ENCODE results near the gene PAM.

DNA sequence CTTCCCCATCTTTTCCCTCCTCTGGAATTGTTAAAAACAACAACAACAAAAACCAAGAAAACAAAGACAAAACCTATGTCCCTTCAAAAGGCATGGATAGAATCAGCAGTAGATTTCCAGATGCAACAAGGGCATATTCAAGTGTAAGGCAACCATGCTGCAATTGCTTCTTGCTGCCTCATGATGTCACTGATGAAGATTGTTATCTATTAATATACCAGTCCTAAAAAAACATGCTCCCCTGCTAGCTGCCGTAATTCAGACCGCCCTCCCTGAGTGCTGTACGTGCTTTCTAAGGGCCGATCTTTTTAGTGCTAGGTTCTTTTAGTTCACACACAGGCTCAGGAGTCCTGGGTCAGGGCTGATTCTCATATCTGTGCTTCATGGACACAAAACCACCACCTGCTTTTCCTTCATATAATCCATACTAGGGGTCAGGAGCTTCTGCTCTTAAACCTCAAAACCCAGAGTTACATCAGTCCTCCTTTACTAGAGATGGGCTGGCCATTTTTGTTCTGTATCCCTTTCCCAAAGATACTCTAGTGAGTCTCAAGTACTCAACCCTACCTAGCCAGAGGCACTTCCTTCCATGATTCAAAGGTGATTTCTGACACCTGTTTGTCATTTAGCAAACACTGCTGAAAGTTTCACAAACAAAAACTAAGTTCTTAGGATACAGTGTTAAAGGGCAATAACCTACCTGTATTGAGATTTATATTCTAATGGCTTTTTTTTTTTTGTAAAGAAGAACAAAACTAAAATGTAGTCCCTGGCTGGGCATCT, 282.8 kb downstream of the PAM start:
- TF ChIP-seq POLR2A (IDR thresholded peaks at IDR 0.05) (no peak), POLR2AphosphoS5 (IDR thresholded peaks at IDR 0.05) (no peak), EP300 (IDR thresholded peaks at IDR 0.05) (no peak)
- TF ChIP-seq, protein P1, sequence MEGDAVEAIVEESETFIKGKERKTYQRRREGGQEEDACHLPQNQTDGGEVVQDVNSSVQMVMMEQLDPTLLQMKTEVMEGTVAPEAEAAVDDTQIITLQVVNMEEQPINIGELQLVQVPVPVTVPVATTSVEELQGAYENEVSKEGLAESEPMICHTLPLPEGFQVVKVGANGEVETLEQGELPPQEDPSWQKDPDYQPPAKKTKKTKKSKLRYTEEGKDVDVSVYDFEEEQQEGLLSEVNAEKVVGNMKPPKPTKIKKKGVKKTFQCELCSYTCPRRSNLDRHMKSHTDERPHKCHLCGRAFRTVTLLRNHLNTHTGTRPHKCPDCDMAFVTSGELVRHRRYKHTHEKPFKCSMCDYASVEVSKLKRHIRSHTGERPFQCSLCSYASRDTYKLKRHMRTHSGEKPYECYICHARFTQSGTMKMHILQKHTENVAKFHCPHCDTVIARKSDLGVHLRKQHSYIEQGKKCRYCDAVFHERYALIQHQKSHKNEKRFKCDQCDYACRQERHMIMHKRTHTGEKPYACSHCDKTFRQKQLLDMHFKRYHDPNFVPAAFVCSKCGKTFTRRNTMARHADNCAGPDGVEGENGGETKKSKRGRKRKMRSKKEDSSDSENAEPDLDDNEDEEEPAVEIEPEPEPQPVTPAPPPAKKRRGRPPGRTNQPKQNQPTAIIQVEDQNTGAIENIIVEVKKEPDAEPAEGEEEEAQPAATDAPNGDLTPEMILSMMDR (IDR thresholded peaks at IDR 0.05): no peak
